NCI-H1048 (cell line): ENCODE data around the gene IAH1.

Experiments used
- DNase-seq: peaks from one replicate; lab custom pipeline; 2025; lab: John Stamatoyannopoulos, UW

Gene IAH1

GRCh38 chr2:9474361-9475057, at the start of gene IAH1:
IAH1 (plus strand) TSS chr2:9474551; CDS start chr2:9474567, 16 bp downstream.
- no peak for DNase-seq

GRCh38 chr2:9428965-9429577, 45.3 kb upstream of the IAH1 start:
- DNase-seq, result no peak

GRCh38 chr2:9430316-9431293, 43.7 kb upstream of the IAH1 start:
- DNase-seq, result no peak

- no peak for DNase-seq
Measured at GRCh38 chr2:9434489-9434888, 39.9 kb upstream of the IAH1 start.

GRCh38 chr2:9439536-9439935, 34.8 kb upstream of the IAH1 start:
- no peak for DNase-seq

- no peak for DNase-seq
Measured at GRCh38 chr2:9440058-9440727, 34.2 kb upstream of the IAH1 start.

- no peak for DNase-seq
Measured at GRCh38 chr2:9441556-9441955, 32.8 kb upstream of the IAH1 start.

- DNase-seq, result no peak
Measured at GRCh38 chr2:9443526-9443925, 30.8 kb upstream of the IAH1 start.

GRCh38 chr2:9445089-9445488, 29.3 kb upstream of the IAH1 start:
- no peak for DNase-seq

GRCh38 chr2:9451231-9451630, 23.1 kb upstream of the IAH1 start:
- no peak for DNase-seq

- no peak for DNase-seq
Measured at GRCh38 chr2:9460441-9461017, 13.8 kb upstream of the IAH1 start.

GRCh38 chr2:9461079-9461478, 13.3 kb upstream of the IAH1 start:
- DNase-seq, result no peak

GRCh38 chr2:9462313-9462712, 12.0 kb upstream of the IAH1 start:
- no peak for DNase-seq

- no peak for DNase-seq
Measured at GRCh38 chr2:9462886-9463697, 11.3 kb upstream of the IAH1 start.

GRCh38 chr2:9463698-9464034, 10.7 kb upstream of the IAH1 start:
- no peak for DNase-seq

- DNase-seq, result no peak
Measured at GRCh38 chr2:9465170-9465569, 9.2 kb upstream of the IAH1 start.

GRCh38 chr2:9466147-9466683, 8.1 kb upstream of the IAH1 start:
- DNase-seq, result no peak

- DNase-seq, result no peak
Measured at GRCh38 chr2:9467687-9468086, 6.7 kb upstream of the IAH1 start.

GRCh38 chr2:9471206-9471605, 3.1 kb upstream of the IAH1 start:
- DNase-seq, result no peak

- DNase-seq, result no peak
Measured at GRCh38 chr2:9472511-9472910, 1.8 kb upstream of the IAH1 start.
